K562 (cell line): Measurements from ENCODE around the gene WDCP. TPM values are rescaled to one million over a fixed set of nuclear protein-coding genes. Genes with fewer than 3 reads are reported as not detected.

ENCODE experiments used
- BCOR ChIP-seq: fragments of 450-650 bp; IDR thresholded peaks from 2 replicates; pipeline ENCODE4 v1.6.1; 2016
- BRD4 ChIP-seq: fragments of 200-600 bp; sonication (generic); IDR thresholded peaks from 2 replicates; pipeline ENCODE4 v1.6.1; 2017; ENCODE audit warnings: inconsistent platforms
- ELF1 ChIP-seq: fragments of 200-800 bp; sonication (Bioruptor generic); IDR thresholded peaks from 2 replicates; pipeline ENCODE4 v1.6.1; 2016; ENCODE audit warnings: missing genetic modification characterization, missing compliant biosample characterization
- ESRRA ChIP-seq: fragments of 450-650 bp; IDR thresholded peaks from 2 replicates; pipeline ENCODE4 v1.6.1; 2014; ENCODE audit warnings: low read depth, mild to moderate bottlenecking, moderate library complexity, borderline replicate concordance
- HOXB6 ChIP-seq: fragments of 250-450 bp; sonication (Bioruptor Pico); IDR thresholded peaks from 2 replicates; pipeline ENCODE4 v1.5.1; 2022; ENCODE audit warnings: mild to moderate bottlenecking, borderline replicate concordance
- KDM4B ChIP-seq, 2 experiments: fragments of 450-650 bp in 1 of 2; sonication (generic) in 1 of 2; IDR thresholded peaks; 2 replicates each; pipeline ENCODE4 v1.6.1; 2016 to 2017; ENCODE audit warnings: borderline replicate concordance in 2 of 2, antibody characterized with exemption in 1 of 2, low read depth in 1 of 2, mild to moderate bottlenecking in 1 of 2
- LARP7 ChIP-seq: fragments of 450-650 bp; IDR thresholded peaks from 2 replicates; pipeline ENCODE4 v1.6.1; 2016
- MAFK ChIP-seq: IDR thresholded peaks from 2 replicates; pipeline ENCODE4 v1.6.1; 2011; ENCODE audit warnings: low read length, improper control_type of control experiment
- POLR2A ChIP-seq: fragments of 450-650 bp; conservative IDR thresholded peaks from 2 replicates; pipeline ENCODE4 v1.6.1; 2016
- RBM14 ChIP-seq: fragments of 200-400 bp; formaldehyde crosslinking; IDR thresholded peaks from 2 replicates; pipeline ENCODE4 v1.6.1; 2018; ENCODE audit warnings: low read depth, mild to moderate bottlenecking, low read length, moderate library complexity, borderline replicate concordance; ENCODE audit not compliant: insufficient read depth
- SIN3B ChIP-seq: fragments of 450-650 bp; IDR thresholded peaks from 2 replicates; pipeline ENCODE4 v1.6.1; 2017; ENCODE audit warnings: low read depth, mild to moderate bottlenecking, moderate library complexity
- SMAD2 ChIP-seq: fragments of 150-350 bp; IDR thresholded peaks from 2 replicates; pipeline ENCODE4 v1.6.1; 2014; ENCODE audit warnings: low read depth, mild to moderate bottlenecking, low read length
- TRIM28 ChIP-seq: fragments of 450-650 bp; IDR thresholded peaks from 2 replicates; pipeline ENCODE4 v1.6.1; 2017
- ZNF197 ChIP-seq: fragments of 200-800 bp; sonication (Bioruptor generic); IDR thresholded peaks from 2 replicates; pipeline ENCODE4 v1.6.1; 2016; ENCODE audit warnings: low read depth, missing genetic modification characterization, missing compliant biosample characterization
- ZSCAN29 ChIP-seq: fragments of 450-650 bp; IDR thresholded peaks from 2 replicates; pipeline ENCODE4 v1.6.1; 2017
- polyA plus RNA-seq, 8 experiments: library from polyadenylated mRNA; depleted of rRNA in 4 of 8; stranded (reverse) in 5 of 8; unstranded in 3 of 8; fragments of >200 nt; fragmentation: Nextera tagmentation in 2 of 8; fragmentation: Illumina TruSeq in 1 of 8; extraction: Ambion mirVana in 2 of 8; extraction: Trizol in 1 of 8; gene quantifications; 2 replicates each; pipeline versions ENCODE4 v1.2.1 to v1.2.3, GENCODE V29; 2011 to 2014; ENCODE audit warnings: inconsistent platforms in 1 of 8, missing spikeins in 1 of 8
- total RNA-seq, 7 experiments: library from RNA; depleted of rRNA in 6 of 7; stranded (reverse); fragments of >200 nt in 6 of 7; fragmentation: Illumina TruSeq in 2 of 7; extraction: Trizol in 2 of 7; gene quantifications; 2 replicates each; pipeline versions ENCODE4 v1.2.1 to v1.2.3, GENCODE V29; 2011 to 2021; ENCODE audit warnings: low replicate concordance in 1 of 7
- TF ChIP-seq, protein P1 (sequence below): fragments of 250-450 bp; sonication (Bioruptor Pico); IDR thresholded peaks from 2 replicates; pipeline ENCODE4 v1.5.0; 2020; ENCODE audit warnings: mild to moderate bottlenecking
- TF ChIP-seq, protein P2 (sequence below): fragments of 200-800 bp; sonication (Bioruptor generic); IDR thresholded peaks from 2 replicates; pipeline ENCODE4 v1.6.1; 2017; ENCODE audit warnings: missing genetic modification characterization, missing compliant biosample characterization
- TF ChIP-seq, protein P3 (sequence below): fragments of 450-650 bp; formaldehyde crosslinking; IDR thresholded peaks from 2 replicates; pipeline ENCODE4 v1.4.0; 2022; ENCODE audit warnings: missing genetic modification characterization
- TF ChIP-seq, protein P4 (sequence below): fragments of 450-650 bp; IDR thresholded peaks from 2 replicates; pipeline ENCODE4 v1.7.0; 2016; ENCODE audit warnings: borderline replicate concordance
- TF ChIP-seq, protein P5 (sequence below): IDR thresholded peaks from 2 replicates; pipeline ENCODE4 v1.6.1; 2011; ENCODE audit not compliant: insufficient read length; ENCODE audit errors: extremely low read depth
- TF ChIP-seq, protein P6 (sequence below): sonication (generic); formaldehyde crosslinking; IDR thresholded peaks from 2 replicates; pipeline ENCODE4 v1.8.0; 2022; ENCODE audit warnings: missing genetic modification reagents, mild to moderate bottlenecking, moderate library complexity, borderline replicate concordance

WDCP gene
- total and polyA plus RNA-seq, 9 of the 15 experiments (the other 6 are each of a cell fraction or from before 2014, with no cell fraction given) = 10.1 to 41.4 (median 21.8) TPM

DNA sequence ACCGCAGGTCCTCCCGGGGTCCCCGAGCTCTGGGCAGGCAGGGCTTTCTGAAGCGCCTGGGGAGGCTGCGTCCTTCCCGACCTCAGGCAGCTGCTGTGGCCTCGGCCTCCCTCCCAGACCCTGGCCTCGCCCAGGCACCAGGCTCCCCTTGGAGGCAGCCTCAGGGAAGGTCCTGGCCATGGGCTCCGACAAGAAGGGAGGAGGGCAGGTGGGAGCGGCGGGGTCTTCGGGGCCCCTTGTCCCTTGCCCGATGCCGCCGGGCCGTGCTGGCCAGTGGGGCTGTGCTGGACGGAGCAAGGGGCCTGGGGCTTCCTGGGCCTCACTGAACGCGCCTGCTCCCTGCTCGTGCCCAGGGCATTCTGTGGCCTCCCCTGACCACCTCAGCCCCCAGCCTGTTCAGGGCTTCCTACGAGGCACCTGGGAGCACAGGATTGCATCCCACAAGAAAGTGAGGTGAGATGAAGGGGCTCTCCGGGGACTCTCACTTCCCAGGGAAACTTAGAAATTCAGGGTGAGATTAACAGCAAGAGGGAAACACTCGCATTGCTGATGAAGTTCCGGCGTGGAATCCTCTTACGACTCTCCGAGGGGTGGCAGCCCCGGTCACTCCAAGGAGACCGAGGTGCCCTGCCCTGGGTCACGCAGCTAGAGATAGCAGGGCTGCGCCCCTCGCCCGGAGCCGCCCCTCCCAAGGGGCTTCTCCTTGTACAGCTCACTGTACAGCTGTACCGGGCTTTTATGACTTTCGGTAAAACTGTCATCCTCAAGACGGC is 36.5 kb downstream of the WDCP start (continued):
- 0 out of 4 replicates have a peak, but pooled peaks of 1 of the 2 experiments have one; percentile 28 for TF ChIP-seq KDM4B (IDR thresholded peaks at IDR 0.05; ENCODE audit: borderline replicate concordance in 2 of 2, low read depth in 1 of 2)
- no peak for TF ChIP-seq BRD4
- no peak for TF ChIP-seq MAFK
- TF ChIP-seq LARP7 = no peak
- no peak; the same call in 1 of the 2 replicates for TF ChIP-seq POLR2A
- no peak for TF ChIP-seq ZNF197
- TF ChIP-seq, protein P1, sequence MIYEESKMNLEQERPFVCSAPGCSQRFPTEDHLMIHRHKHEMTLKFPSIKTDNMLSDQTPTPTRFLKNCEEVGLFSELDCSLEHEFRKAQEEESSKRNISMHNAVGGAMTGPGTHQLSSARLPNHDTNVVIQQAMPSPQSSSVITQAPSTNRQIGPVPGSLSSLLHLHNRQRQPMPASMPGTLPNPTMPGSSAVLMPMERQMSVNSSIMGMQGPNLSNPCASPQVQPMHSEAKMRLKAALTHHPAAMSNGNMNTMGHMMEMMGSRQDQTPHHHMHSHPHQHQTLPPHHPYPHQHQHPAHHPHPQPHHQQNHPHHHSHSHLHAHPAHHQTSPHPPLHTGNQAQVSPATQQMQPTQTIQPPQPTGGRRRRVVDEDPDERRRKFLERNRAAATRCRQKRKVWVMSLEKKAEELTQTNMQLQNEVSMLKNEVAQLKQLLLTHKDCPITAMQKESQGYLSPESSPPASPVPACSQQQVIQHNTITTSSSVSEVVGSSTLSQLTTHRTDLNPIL = no peak
- TF ChIP-seq, protein P2, sequence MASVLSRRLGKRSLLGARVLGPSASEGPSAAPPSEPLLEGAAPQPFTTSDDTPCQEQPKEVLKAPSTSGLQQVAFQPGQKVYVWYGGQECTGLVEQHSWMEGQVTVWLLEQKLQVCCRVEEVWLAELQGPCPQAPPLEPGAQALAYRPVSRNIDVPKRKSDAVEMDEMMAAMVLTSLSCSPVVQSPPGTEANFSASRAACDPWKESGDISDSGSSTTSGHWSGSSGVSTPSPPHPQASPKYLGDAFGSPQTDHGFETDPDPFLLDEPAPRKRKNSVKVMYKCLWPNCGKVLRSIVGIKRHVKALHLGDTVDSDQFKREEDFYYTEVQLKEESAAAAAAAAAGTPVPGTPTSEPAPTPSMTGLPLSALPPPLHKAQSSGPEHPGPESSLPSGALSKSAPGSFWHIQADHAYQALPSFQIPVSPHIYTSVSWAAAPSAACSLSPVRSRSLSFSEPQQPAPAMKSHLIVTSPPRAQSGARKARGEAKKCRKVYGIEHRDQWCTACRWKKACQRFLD (CRISPR knock-in tag) = no peak
- TF ChIP-seq ELF1 (tag) = 0 out of 2 replicates have a peak, but pooled peaks have one; percentile 1
- no peak for TF ChIP-seq ESRRA
- TF ChIP-seq BCOR = no peak
- TF ChIP-seq HOXB6 (CRISPR knock-in tag) = no peak
- no peak for TF ChIP-seq TRIM28
- TF ChIP-seq SIN3B = peak; percentile 12; the same call in 1 of the 2 replicates
- no peak for TF ChIP-seq ZSCAN29
- TF ChIP-seq, protein P3, sequence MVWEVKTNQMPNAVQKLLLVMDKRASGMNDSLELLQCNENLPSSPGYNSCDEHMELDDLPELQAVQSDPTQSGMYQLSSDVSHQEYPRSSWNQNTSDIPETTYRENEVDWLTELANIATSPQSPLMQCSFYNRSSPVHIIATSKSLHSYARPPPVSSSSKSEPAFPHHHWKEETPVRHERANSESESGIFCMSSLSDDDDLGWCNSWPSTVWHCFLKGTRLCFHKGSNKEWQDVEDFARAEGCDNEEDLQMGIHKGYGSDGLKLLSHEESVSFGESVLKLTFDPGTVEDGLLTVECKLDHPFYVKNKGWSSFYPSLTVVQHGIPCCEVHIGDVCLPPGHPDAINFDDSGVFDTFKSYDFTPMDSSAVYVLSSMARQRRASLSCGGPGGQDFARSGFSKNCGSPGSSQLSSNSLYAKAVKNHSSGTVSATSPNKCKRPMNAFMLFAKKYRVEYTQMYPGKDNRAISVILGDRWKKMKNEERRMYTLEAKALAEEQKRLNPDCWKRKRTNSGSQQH = 0 out of 2 replicates have a peak, but pooled peaks have one; percentile 20
- TF ChIP-seq RBM14 = no peak
- TF ChIP-seq, protein P4, sequence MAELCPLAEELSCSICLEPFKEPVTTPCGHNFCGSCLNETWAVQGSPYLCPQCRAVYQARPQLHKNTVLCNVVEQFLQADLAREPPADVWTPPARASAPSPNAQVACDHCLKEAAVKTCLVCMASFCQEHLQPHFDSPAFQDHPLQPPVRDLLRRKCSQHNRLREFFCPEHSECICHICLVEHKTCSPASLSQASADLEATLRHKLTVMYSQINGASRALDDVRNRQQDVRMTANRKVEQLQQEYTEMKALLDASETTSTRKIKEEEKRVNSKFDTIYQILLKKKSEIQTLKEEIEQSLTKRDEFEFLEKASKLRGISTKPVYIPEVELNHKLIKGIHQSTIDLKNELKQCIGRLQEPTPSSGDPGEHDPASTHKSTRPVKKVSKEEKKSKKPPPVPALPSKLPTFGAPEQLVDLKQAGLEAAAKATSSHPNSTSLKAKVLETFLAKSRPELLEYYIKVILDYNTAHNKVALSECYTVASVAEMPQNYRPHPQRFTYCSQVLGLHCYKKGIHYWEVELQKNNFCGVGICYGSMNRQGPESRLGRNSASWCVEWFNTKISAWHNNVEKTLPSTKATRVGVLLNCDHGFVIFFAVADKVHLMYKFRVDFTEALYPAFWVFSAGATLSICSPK = no peak
- TF ChIP-seq, protein P5, sequence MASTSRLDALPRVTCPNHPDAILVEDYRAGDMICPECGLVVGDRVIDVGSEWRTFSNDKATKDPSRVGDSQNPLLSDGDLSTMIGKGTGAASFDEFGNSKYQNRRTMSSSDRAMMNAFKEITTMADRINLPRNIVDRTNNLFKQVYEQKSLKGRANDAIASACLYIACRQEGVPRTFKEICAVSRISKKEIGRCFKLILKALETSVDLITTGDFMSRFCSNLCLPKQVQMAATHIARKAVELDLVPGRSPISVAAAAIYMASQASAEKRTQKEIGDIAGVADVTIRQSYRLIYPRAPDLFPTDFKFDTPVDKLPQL = no peak
- TF ChIP-seq, protein P6, sequence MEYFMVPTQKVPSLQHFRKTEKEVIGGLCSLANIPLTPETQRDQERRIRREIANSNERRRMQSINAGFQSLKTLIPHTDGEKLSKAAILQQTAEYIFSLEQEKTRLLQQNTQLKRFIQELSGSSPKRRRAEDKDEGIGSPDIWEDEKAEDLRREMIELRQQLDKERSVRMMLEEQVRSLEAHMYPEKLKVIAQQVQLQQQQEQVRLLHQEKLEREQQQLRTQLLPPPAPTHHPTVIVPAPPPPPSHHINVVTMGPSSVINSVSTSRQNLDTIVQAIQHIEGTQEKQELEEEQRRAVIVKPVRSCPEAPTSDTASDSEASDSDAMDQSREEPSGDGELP = peak; percentile 29; the same call in 1 of the 2 replicates
- TF ChIP-seq SMAD2 = no peak
